Suprapubic skin (tissue), 4 donors: Measurements from ENCODE around the gene CDC20.

ENCODE experiments used
- CTCF ChIP-seq, 2 donors: fragments of 200-600 bp in 1 of 2; fragments of 450-650 bp in 1 of 2; sonication (generic) in 1 of 2; IDR thresholded peaks; one replicate each; pipeline ENCODE4 v1.5.1; 2016 to 2019; ENCODE audit warnings: antibody characterized with exemption in 2 of 2, mild to moderate bottlenecking in 1 of 2, moderate library complexity in 1 of 2
- EP300 ChIP-seq: sonication (generic); formaldehyde crosslinking; IDR thresholded peaks from one replicate; pipeline ENCODE4 v1.6.1; 2017; ENCODE audit warnings: antibody characterized with exemption
- POLR2A ChIP-seq, 2 donors: fragments of 450-650 bp; IDR thresholded peaks; one replicate each; pipeline ENCODE4 v1.6.1; 2017; ENCODE audit warnings: antibody characterized with exemption in 2 of 2, mild to moderate bottlenecking in 2 of 2, moderate library complexity in 2 of 2
- POLR2AphosphoS5 ChIP-seq, 3 donors: sonication (generic); formaldehyde crosslinking; IDR thresholded peaks; one replicate each; pipeline ENCODE4 v1.6.1; 2017; ENCODE audit warnings: antibody characterized with exemption in 3 of 3

- no peak for TF ChIP-seq CTCF (IDR thresholded peaks at IDR 0.05)
- TF ChIP-seq POLR2A (IDR thresholded peaks at IDR 0.05): no peak
- no peak for TF ChIP-seq POLR2AphosphoS5 (IDR thresholded peaks at IDR 0.05)
- no peak for TF ChIP-seq EP300
Observed at GRCh38 chr1:43334453-43335205, 24.2 kb upstream of the CDC20 start.
